Activated CD8-positive, alpha-beta memory T cell treated with anti-CD3 and anti-CD28 coated beads, Interleukin-2, amount 50 U/mL, for 24 hours (primary cell): ENCODE results near the gene MXD1.
"Not testable (repeated sequence)": the region's sequence is repeated elsewhere in the genome, so short reads cannot be mapped to it uniquely, and the experiment has no call there.

Source experiments
- DNase-seq: peaks from one replicate; pipeline ENCODE4 v3.0.0-alpha.2; 2020; ENCODE audit errors: extremely low read depth

The MXD1 gene

GRCh38 chr2:69914950-69915945, at the start of gene MXD1:
MXD1 (plus strand) TSS chr2:69915109; CDS start chr2:69915331, 222 bp downstream.
- DNase-seq = no peak

DNA sequence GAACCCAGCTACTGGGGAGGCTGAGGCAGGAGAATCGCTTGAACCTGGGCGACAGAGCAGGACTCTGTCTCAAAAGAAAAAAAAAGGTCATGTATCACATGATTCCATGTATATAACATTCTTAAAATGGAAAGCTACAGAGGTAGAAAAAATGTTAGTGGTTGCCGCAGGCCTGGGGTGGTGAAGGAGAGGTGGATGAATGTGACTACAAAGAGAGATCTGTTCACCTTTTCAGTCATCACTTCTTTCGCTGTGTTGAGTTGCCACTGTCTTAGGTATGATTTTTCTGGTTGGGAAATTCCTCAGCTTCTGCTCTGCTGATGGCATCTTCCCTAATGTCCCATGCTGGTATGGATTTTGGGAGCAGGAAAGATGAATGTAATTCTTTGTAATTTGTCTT, 26.5 kb upstream of the MXD1 start:
- no peak for DNase-seq

GRCh38 chr2:69889302-69889701, 25.6 kb upstream of the MXD1 start:
- no peak for DNase-seq

DNA sequence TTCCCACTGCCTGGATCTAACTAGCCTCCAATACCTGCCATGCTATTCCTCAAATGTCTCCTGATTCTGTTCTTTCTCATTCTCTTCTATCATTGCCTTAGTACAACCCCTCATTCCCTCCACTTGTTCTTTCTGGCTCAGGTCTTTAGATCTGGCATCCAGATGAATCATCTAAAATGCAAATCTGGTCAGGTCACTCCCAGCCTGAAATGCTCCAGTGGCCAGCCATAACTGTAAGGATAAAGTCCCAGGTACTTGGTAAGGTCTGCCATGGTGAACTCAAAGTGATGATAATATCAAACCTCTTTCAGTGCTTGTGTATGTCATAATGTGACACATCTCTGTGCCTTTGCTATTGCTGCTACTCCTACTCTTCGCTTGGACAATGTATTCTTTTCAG, 24.0 kb upstream of the MXD1 start:
- DNase-seq = no peak

GRCh38 chr2:69892838-69893424, 22.0 kb upstream of the MXD1 start:
- not testable (repeated sequence) for DNase-seq

- DNase-seq = peak; percentile 72
These were observed 21.0 kb upstream of the MXD1 start, which contains the start of gene SNRNP27 for GRCh38 chr2:69893684-69894551. SNRNP27 (plus strand) TSS chr2:69893956; CDS start chr2:69893985, 29 bp downstream.

GRCh38 chr2:69894737-69895136, 20.2 kb upstream of the MXD1 start:
- DNase-seq = not testable (repeated sequence)

- DNase-seq = no peak
These were observed 12.5 kb upstream of the MXD1 start for GRCh38 chr2:69902213-69902922.

GRCh38 chr2:69907216-69907615, 7.7 kb upstream of the MXD1 start:
- DNase-seq = no peak

DNA sequence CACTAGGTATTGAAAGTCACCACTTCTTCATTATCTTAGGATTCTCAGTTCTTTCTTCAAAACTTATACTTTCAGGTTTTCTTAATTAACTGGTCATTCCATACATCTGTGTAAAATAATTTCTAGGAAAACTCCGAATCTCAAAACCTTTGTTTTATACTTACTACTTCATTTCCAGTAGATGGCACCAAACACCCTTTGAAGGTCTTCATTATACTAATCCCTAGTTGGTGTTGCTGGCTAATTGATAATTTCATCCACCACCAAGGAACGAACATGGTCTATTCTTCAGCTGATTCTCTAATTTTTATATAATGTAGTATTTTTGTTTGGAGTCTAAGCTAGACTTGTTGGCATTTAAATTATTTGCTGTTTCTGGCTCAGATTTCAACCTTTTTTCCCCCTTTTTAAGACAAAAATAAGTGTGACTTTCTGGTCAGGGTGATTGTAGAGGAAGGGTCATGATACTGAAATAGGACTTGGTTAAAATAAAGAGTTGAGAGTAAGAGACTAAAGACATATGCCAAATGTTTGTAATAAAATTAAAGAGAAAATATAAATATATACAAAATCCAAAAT, 2.8 kb upstream of the MXD1 start:
- DNase-seq = no peak

DNA sequence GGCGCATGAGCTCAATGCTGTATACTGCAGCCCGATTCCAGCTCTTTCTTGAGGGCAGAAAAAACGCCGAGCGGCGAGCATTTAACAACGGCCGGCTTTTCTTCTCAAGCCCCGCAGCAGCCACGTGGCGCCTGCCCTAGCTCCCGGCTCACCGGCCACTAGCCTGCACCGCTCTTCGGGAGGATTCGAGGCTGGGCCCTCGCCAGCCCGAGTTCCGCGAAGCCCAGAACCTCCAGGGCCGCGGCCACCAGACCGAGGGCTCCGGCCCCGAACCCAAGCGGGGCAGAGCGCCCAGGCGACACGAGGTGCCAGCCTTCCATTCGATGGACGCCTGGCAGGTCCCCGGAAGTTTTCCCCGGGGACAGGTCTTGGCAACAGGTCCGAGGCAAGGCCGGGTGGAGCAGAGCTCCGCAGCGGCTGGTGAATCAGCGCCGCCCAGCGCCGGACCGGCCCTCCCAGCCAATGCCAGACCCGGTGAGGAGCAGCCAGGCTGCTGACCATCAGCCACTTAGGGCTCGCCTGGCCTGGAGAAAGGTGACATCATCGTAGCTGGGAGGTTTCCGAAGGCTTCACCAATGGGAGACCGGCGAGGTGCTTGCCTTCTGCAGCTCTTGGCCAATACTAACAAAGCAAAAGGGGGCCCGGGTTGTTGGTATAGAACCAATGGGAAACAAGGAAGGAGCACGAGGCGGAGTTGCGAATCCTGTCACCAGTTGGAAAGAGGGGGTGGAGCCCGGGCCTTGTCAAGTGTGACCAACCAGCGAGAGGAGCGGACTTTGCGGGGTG, 552 bp upstream of the MXD1 start:
- peak; percentile 100 for DNase-seq

DNA sequence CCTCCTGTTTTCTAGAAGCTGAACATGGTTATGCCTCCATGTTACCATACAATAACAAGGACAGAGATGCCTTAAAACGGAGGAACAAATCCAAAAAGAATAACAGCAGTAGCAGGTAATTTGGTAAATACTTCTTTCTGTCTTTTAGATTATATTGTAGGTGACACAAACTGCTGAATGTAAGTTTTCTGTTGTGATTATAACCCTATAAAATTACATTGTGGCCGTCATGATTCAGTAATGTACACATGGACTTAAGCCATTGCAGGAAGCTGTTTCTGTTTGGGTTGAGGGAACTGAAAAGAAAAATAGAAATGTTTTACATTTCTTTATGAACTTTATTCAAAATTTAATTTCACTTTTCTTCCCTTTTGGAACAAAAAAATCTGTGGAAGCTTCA, 1.2 kb downstream of the MXD1 start:
- no peak for DNase-seq

- no peak for DNase-seq
These were observed 2.9 kb downstream of the MXD1 start for GRCh38 chr2:69917852-69918251.

GRCh38 chr2:69918401-69918800, 3.5 kb downstream of the MXD1 start:
- no peak for DNase-seq

GRCh38 chr2:69923116-69923515, 8.2 kb downstream of the MXD1 start:
- no peak for DNase-seq

GRCh38 chr2:69926849-69927515, 12.1 kb downstream of the MXD1 start:
- no peak for DNase-seq

DNA sequence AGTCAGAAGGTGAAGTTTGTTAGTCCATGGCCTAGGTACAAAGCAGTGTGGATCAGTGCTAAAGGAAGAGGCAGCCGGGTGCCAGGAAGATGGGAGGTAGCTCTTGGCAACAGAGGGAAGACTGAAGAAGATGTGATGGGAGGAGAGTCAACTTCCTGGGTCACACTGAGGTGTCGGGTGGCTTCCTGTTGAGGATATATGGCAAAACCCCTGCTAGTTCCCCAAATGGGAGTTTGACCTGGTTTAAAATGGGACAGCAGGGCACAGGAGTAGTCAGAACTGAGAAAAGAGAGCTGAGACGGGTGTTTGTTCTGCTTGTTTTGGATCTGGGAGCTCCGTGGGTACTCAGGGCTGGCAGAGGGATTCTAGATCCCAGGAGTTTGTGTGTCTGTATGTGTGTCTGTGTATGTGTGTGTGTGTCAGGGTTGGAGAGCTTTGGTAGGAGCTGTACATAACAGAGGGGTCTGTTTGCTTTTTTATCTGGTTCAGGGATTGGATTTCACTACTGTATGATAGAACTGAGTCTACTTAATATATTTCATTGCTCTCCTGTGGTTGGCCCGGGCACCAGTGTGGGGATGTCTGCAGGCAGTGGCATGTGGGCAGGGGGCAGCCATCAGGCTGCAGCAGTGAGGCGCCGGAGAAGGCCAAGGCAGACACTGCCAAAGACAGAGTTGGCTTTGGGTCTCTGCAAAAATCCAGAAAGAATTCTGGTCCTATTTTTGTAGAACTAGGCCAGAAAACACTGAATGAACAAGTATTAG, 17.1 kb downstream of the MXD1 start:
- no peak for DNase-seq

- no peak for DNase-seq
These were observed 17.6 kb downstream of the MXD1 start for GRCh38 chr2:69932596-69932922.

- DNase-seq = no peak
These were observed 18.4 kb downstream of the MXD1 start for GRCh38 chr2:69933254-69933828.
